ENCODE measurements around the gene PARP3. TPM values are rescaled to one million over a fixed set of nuclear protein-coding genes. Genes with fewer than 3 reads are reported as not detected.

The PARP3 gene
- total RNA-seq, 1 donor from 2014 or later: 12.7 TPM

DNA sequence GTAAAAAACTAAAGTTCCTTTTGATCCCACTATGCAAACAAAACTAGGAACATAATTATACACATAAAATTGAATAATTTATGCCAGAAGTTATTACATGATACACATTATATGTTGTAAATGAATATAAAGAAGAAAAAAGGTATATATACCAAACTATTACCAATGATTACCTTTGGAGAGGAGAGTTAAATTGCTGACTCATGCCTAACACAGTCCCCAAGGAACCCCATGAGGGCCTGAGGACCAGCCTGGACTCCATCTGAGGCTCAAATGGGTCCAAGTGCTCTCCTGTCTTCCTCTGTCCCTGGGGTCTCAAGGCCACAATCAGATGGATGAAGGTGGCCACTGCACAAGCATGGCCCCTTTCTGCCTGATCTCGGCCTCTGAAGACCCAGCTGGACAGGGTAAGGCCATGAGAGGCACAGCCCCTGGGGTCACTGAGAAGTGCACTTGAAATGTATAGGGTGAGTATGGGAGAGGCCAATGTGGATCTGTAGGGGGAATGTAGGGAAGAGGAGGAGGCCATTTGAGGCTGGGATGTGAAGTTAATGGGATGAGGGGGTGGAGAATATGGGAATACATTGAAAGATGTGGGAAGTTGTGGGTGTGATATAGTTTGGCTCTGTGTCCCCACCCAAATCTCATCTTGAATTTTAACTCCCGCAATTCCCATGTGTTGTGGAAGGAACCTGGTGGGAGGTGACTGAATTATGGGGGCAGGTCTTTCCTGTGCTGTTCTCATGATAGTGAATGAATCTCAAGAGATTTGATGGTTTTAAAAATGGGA, 37.9 kb upstream of the PARP3 start:
- Mint-ChIP-seq H3K27me3 (peaks cover 43% of the 10 kb centered on the region), H3K4me3 (no peak overlapping the region), H3K9me3 (peaks cover 19% of the 10 kb centered on the region), H3K36me3 (ENCODE audit: low read depth) (no peaks in the 10 kb centered on the region), H3K27ac (no peak overlapping the region), H3K4me1 (no peaks in the 10 kb centered on the region)
- intact Hi-C loops (cut with micrococcal nuclease): no loop called here
- DNase-seq (no peak), ATAC-seq (ENCODE audit: low read depth) (no peak)
- ChIA-PET POLR2A (no interaction called here), CTCF (no interaction called here)
- TF ChIP-seq, protein P1, sequence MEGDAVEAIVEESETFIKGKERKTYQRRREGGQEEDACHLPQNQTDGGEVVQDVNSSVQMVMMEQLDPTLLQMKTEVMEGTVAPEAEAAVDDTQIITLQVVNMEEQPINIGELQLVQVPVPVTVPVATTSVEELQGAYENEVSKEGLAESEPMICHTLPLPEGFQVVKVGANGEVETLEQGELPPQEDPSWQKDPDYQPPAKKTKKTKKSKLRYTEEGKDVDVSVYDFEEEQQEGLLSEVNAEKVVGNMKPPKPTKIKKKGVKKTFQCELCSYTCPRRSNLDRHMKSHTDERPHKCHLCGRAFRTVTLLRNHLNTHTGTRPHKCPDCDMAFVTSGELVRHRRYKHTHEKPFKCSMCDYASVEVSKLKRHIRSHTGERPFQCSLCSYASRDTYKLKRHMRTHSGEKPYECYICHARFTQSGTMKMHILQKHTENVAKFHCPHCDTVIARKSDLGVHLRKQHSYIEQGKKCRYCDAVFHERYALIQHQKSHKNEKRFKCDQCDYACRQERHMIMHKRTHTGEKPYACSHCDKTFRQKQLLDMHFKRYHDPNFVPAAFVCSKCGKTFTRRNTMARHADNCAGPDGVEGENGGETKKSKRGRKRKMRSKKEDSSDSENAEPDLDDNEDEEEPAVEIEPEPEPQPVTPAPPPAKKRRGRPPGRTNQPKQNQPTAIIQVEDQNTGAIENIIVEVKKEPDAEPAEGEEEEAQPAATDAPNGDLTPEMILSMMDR (IDR thresholded peaks at IDR 0.05): no peak

DNA sequence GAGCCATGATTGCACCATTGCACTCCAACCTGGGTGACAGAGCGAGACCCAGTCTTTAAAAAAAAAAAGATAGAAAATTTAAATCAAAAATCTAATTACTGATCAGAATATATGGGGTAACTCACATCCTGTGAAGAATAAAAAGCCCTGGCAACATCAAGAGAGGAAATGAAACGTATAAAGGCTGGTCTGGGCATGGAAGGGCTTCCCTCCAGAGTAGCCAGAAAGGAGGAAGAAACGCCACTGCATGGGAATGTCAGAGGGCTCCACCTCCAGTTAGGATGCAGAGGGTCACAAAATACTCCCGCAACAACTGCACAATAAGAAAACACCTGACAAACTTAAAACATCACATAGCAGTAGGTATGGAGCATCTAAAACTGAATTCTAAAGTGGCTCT, 34.1 kb upstream of the PARP3 start:
- peaks cover 23% of the 10 kb centered on the region for H3K27me3 Mint-ChIP-seq
- no peaks in the 10 kb centered on the region for H3K36me3 Mint-ChIP-seq (ENCODE audit: low read depth)
- H3K4me1 Mint-ChIP-seq: no peaks in the 10 kb centered on the region
- no peak overlapping the region for H3K27ac Mint-ChIP-seq
- ATAC-seq (ENCODE audit: low read depth) (no peak), DNase-seq (no peak)
- TF ChIP-seq, protein P1 (IDR thresholded peaks at IDR 0.05): no peak
- ChIA-PET POLR2A (no interaction called here), CTCF (no interaction called here)
- intact Hi-C loops (cut with micrococcal nuclease): no loop called here
- no peak overlapping the region for H3K4me3 Mint-ChIP-seq
- H3K9me3 Mint-ChIP-seq: peaks cover 20% of the 10 kb centered on the region

DNA sequence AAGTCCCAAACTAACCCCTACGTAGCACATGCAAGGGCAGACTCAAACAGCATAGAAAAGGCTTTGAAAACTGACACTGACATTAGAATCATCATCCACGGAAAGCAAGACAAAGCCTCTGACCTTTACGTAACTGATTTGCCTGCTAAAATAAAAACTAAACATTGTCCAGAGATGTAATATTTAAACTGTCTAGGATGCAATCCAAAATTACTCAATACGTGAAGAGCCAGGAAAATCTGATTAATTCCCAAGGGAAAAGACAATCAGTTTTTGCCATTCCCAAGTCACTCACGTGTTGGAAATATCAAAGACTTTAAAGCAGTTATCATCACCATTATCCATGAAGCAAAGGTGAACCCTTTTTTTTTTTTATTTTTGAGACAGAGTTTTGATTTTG, 25.7 kb upstream of the PARP3 start:
- DNase-seq (no peak), ATAC-seq (ENCODE audit: low read depth) (no peak)
- H3K4me3 Mint-ChIP-seq: no peak overlapping the region
- ChIA-PET POLR2A (no interaction called here), CTCF (no interaction called here)
- H3K27ac Mint-ChIP-seq: no peak overlapping the region
- no peaks in the 10 kb centered on the region for H3K36me3 Mint-ChIP-seq (ENCODE audit: low read depth)
- intact Hi-C loops (cut with micrococcal nuclease): no loop called here
- H3K9me3 Mint-ChIP-seq: no peaks in the 10 kb centered on the region
- TF ChIP-seq, protein P1 (IDR thresholded peaks at IDR 0.05): no peak
- no peaks in the 10 kb centered on the region for H3K4me1 Mint-ChIP-seq
- H3K27me3 Mint-ChIP-seq: peaks cover 12% of the 10 kb centered on the region

DNA sequence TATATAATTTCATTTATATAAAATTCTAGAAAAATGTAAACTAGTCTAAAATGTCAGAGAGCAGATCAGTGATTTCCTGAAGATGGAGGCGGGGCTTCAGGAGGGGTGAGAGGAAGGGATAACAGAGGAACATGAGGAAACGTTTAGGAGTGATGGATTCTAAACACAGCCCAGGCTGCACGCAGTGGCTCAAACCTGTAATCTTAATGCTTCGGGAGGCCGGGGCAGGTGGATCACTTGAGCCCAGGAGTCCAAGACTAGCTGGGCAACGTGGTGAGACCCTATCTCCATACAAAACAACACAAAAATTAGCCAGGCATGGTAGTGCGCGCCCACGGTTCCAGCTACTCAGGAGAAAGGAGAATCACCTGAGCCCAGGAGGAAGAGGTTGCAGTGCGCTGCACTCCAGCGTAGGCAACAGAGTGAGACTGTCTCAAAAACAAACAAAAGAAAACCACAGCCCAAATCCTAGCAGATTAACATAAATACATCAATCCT, 21.0 kb upstream of the PARP3 start:
- H3K9me3 Mint-ChIP-seq: no peaks in the 10 kb centered on the region
- no peak overlapping the region for H3K4me3 Mint-ChIP-seq
- H3K27me3 Mint-ChIP-seq: peaks cover 3% of the 10 kb centered on the region
- CTCF ChIA-PET: no interaction called here
- DNase-seq: no peak
- H3K4me1 Mint-ChIP-seq: no peaks in the 10 kb centered on the region
- H3K27ac Mint-ChIP-seq: no peak overlapping the region
- intact Hi-C loops (cut with micrococcal nuclease): no loop called here
- ATAC-seq (ENCODE audit: low read depth): no peak
- POLR2A ChIA-PET: no interaction called here
- TF ChIP-seq, protein P1 (IDR thresholded peaks at IDR 0.05): no peak
- H3K36me3 Mint-ChIP-seq (ENCODE audit: low read depth): no peaks in the 10 kb centered on the region

DNA sequence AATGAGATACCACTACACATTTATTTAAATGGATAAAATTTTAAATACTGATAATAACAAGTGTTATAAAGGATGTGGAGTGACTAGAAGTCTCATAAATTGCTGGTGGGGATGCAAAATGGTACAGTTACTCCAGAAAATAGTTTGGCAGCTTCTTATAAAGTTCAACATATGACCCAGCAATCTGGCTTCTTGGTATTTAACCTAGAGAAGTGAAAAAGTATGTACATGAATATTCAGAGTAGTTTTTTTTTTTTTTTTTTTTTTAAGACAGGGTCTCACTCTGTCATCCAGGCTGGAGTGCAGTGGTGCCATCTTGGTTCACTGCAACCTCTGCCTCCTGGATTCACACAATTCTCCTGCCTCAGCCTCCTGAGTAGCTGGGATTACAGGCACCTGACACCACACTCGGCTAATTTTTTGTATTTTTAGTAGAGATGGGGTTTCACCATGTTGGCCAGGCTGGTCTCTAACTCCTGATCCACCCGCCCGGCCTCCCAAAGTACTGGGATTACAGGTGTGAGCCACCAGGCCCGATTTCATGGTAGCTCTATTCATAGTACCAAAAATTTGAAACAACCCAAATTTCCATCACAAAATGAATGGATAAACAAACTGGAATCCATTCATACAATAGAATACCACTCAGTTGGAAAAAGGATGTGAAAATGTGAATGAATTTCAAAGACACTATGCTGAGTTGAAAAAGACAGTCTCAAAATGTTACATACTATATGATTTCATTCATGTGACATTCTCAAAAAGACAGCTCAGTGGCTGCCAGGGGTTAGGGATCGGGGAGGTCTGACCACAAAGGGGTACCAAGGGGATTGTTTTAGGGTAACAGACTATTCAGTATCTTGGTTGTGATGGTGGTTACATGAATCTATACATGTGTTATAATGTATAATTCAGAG, 14.8 kb upstream of the PARP3 start:
- DNase-seq (no peak), ATAC-seq (ENCODE audit: low read depth) (no peak)
- Mint-ChIP-seq H3K4me3 (no peak overlapping the region), H3K27ac (no peak overlapping the region), H3K4me1 (no peaks in the 10 kb centered on the region), H3K27me3 (no peaks in the 10 kb centered on the region), H3K36me3 (ENCODE audit: low read depth) (peaks cover 10% of the 10 kb centered on the region), H3K9me3 (no peaks in the 10 kb centered on the region)
- ChIA-PET CTCF (no interaction called here), POLR2A (interaction anchor here (0.6 kb wide), 1 partner anchor 106 kb away, joined by 6 read pairs; no protein-coding TSS in a partner anchor)
- TF ChIP-seq, protein P1 (IDR thresholded peaks at IDR 0.05): no peak
- intact Hi-C loops (cut with micrococcal nuclease): no loop called here

Measured in activated B cell treated with CpG ODN at 0.5 μM for 24 hours (primary cell).